ENCODE data around the gene TLK2.

GRCh38 chr17:62605588-62605987 is 127.0 kb downstream of the TLK2 start:
- TF ChIP-seq, protein P1, sequence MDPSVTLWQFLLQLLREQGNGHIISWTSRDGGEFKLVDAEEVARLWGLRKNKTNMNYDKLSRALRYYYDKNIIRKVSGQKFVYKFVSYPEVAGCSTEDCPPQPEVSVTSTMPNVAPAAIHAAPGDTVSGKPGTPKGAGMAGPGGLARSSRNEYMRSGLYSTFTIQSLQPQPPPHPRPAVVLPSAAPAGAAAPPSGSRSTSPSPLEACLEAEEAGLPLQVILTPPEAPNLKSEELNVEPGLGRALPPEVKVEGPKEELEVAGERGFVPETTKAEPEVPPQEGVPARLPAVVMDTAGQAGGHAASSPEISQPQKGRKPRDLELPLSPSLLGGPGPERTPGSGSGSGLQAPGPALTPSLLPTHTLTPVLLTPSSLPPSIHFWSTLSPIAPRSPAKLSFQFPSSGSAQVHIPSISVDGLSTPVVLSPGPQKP (IDR thresholded peaks at IDR 0.05; ENCODE audit: low read depth, low read length), result no peak
- TF ChIP-seq ESRRA (IDR thresholded peaks at IDR 0.05; ENCODE audit: borderline replicate concordance, low read length) (no peak), BCL3 (IDR thresholded peaks at IDR 0.05) (no peak), MAFK (IDR thresholded peaks at IDR 0.05; ENCODE audit: partially characterized antibody) (no peak), CHD4 (IDR thresholded peaks at IDR 0.05; ENCODE audit: borderline replicate concordance) (no peak), EP300 (IDR thresholded peaks at IDR 0.05) (no peak)
- TF ChIP-seq, protein P2, sequence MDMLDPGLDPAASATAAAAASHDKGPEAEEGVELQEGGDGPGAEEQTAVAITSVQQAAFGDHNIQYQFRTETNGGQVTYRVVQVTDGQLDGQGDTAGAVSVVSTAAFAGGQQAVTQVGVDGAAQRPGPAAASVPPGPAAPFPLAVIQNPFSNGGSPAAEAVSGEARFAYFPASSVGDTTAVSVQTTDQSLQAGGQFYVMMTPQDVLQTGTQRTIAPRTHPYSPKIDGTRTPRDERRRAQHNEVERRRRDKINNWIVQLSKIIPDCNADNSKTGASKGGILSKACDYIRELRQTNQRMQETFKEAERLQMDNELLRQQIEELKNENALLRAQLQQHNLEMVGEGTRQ (IDR thresholded peaks at IDR 0.05), result no peak
